Endometrial microvascular endothelial cells (primary cell): ENCODE data around the gene ARL6IP1. TPM values are rescaled to one million over a fixed set of nuclear protein-coding genes. Genes with fewer than 3 reads are reported as not detected.

Experiments
- in situ Hi-C: cut with HindIII; loops from 2 replicates; pipeline ENCODE4 v1.10.0; 2017; ENCODE audit warnings: low sequenced_read_pairs, low pct_unique_long_range_greater_than_20kb; ENCODE audit errors: inconsistent ontology term
- total RNA-seq: library from RNA; depleted of rRNA; stranded (reverse); fragments of >200 nt; gene quantifications from one replicate; pipeline ENCODE4 v1.2.3, GENCODE V29; 2015; ENCODE audit errors: inconsistent ontology term

ARL6IP1 gene
- 526 TPM for total RNA-seq

DNA sequence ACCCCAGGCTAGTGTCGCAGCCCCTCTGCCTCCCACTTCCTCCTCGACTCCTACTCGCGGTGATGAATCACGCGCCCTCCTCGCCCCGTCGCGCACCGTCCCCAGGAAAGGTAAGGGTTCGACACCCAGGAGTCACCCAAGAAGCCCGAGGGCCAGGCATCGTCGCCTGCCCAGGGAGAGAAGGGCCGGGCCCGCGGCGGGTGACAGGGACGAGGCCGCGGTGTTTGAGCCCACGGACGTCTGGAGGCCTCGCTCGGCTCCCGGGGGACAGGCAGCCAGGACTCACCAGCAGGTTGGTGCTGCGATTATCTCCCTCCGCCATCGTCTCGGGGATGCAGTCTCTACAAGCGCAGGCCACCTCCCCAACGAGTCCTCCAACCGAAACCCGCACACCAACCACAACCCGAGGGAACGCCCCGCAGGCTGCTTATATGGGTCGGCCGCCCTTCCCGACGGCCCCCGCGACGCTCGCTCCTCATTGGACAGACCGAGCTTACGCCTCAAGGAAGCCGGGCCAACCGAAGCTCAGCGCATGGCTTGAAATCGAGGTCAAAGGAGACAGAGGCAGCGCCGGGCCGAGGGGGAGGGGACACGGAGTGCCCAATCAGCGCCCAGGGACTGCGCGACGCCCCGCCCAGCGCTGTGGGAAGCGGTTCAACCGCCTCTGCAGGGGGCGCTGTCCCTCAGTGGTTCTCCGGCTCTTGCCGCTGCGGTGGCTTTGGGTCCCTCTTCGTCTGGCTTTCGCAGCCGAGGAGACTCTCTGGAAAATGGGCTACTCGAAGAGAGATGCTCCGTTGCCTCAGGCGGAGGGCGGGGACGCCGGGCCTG, at the start of gene ARL6IP1:
Gene ARL6IP1, minus strand, starts transcription at position 405 of the 828 bp plus-strand sequence. Its CDS starts 83 bp downstream, at position 322.
- in situ Hi-C loops = no loop called here

- in situ Hi-C loops = no loop called here
These were observed 45.1 kb upstream of the ARL6IP1 start for GRCh38 chr16:18846416-18846815.

DNA sequence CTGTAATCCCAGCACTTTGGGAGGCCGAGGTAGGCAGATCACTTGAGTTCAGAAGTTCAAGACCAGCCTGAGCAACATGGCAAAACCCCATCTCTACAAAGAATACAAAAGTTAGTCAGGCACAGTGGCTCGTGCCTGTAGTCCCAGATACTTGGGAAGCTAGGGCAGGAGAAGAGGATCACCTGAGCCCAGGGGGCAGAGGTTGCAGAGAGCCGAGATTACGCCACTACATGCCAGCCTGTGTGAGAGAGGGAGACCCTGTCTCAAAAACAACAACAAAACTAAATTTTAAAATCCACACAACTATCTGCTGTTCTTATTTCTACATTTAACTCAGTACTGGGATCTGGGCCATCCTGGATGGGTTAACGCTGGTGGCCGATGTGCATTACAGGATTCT, 41.2 kb upstream of the ARL6IP1 start:
- in situ Hi-C loops = no loop called here

GRCh38 chr16:18841833-18842525, 40.6 kb upstream of the ARL6IP1 start:
- in situ Hi-C loops = no loop called here

DNA sequence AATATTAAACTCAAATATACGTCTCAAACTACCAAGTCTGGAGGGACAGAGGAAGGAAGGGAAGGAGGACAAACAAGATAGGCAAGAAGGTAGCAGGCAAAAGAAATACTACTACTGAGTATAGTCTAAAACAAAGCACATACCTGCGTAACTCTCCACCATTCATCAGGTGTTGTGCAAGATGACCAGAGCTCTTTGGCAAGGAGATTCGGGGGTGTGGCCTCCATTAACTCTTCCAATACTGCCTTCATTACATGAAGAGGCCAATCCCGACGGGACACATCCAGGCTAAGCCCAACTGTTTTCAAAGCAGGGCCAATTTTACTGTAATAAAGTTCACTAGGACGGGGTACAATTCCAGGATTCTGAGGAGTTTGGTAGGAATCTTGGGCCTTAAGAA, 38.2 kb upstream of the ARL6IP1 start:
- in situ Hi-C loops = no loop called here

- in situ Hi-C loops = no loop called here
These were observed 35.4 kb upstream of the ARL6IP1 start for GRCh38 chr16:18836702-18837101.

- in situ Hi-C loops = no loop called here
These were observed 33.5 kb upstream of the ARL6IP1 start for GRCh38 chr16:18834864-18835263.

GRCh38 chr16:18833707-18834505, 32.6 kb upstream of the ARL6IP1 start:
- in situ Hi-C loops = no loop called here

- in situ Hi-C loops = no loop called here
These were observed 31.3 kb upstream of the ARL6IP1 start for GRCh38 chr16:18832613-18833012.

GRCh38 chr16:18832006-18832405, 30.7 kb upstream of the ARL6IP1 start:
- in situ Hi-C loops = no loop called here

- in situ Hi-C loops = no loop called here
These were observed 27.9 kb upstream of the ARL6IP1 start for GRCh38 chr16:18829251-18829650.

GRCh38 chr16:18827890-18828289, 26.5 kb upstream of the ARL6IP1 start:
- in situ Hi-C loops = no loop called here

DNA sequence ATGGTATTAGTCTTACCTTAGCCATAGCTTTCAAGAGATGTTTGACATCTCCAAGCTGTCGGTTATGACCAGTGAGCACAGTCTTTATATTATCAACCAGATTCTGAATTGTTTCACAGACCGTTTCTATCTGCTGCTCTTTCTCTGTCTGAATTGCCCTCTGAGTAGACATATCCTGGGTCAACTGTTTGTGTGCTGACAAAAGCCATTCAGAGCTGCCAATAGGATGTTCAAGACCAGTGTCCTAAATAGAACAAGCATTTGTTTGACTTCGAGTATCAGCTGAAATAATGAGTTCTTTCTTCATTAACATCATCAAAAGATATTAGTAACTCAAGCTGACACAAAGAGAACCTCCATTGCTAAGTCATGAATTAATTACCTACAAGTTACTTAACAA, 14.9 kb upstream of the ARL6IP1 start:
- in situ Hi-C loops = no loop called here

- in situ Hi-C loops = no loop called here
These were observed 10.6 kb upstream of the ARL6IP1 start for GRCh38 chr16:18811925-18812324.

DNA sequence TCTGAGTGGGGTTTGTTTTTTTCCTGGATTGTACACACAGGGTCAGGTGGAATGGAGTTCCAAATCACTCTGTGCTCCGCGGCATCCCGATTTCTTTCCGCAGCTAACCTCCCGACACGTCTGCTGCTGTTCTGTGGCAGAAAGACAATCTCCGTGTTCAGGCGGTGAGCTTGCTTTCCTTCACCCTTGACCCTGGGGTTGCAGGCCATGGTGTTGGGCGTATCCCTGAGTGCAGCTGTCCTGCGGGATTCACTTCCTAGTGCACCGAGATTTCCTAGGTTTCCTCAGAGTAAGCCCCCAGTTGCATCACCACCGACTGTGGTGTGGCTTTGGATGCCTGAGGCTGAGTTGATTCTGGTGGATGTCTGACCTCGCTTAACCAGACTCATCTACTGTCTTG, 7.8 kb upstream of the ARL6IP1 start:
- in situ Hi-C loops = no loop called here

DNA sequence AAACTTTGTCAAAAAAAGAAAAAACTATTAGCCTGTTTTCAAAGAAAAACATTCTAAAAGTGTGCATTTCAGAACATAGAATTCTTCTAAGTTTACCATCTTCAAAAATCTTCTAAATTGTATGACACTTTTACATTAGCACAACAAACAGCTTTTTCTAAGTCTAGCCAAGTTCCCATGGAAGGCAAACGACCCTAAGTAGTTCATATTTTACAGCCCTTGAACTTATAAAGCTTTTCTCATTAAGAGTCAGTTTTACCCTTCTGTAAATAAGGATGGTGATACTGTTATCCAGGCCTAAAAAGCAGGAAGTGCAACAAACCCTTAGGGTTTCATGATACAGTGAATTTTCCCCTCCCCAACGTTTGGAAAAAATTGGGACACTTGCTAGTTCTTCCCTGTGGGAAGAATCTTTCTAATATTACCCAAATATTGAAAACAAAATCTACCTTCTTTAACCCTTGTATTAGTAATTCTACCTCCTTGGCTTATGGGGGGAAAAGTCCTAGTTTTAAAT, 4.0 kb upstream of the ARL6IP1 start:
- in situ Hi-C loops = no loop called here

GRCh38 chr16:18804540-18804939, 3.2 kb upstream of the ARL6IP1 start:
- in situ Hi-C loops = no loop called here

DNA sequence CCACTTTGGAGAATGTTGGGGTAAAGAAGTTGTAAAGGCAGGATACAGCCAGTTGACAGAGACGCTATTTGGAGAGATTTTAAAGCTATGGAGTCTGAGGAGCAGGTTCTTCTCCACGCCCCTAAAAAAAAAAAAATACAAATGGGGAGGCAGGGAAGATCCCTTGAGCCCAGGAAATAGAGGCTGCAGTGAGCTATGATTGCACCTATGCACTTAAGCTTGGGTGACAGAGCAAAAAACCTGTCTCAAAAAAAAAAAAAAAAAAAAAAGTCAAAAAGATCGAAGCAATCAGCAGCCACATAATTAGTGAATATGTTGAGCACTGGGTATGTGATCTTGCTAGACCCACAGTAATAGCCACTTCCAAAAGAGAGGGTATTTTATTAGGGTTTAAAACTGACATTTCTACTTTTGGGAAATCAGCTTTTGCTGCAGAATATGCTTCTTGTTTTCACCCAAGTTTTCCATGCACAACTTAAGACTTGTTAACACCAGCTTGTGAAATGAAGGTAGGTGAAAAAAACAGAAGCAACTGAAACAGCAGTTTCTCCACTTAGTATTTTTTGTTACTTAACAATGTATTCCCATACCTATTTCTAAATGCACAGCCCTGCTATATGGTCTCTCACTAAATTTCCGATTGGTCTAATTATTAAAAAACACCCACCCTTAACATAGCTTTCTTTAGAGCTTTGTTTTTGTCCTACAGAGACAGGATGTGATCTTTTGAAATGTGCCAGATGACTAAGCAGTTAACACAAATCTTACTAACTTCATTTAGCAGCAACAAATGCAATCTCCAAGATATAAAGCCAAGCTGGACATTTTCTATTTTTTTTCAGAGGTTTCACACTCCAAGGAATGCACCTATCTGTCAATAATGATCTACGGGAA, 2.5 kb upstream of the ARL6IP1 start:
- in situ Hi-C loops = no loop called here
